Suppressor macrophage treated with lipopolysaccharide for 1 hour (primary cell): Measurements from ENCODE around the gene ST7L.

Source experiments
- DNase-seq, 3 donors: peaks; one replicate each; pipeline ENCODE4 v3.0.0-alpha.2; 2020 to 2022

The ST7L gene

GRCh38 chr1:112544011-112544688, 74.8 kb downstream of the ST7L start:
- peak; percentile 53 to 81 (median 80) for DNase-seq

- no peak for DNase-seq
These were observed 76.6 kb downstream of the ST7L start for GRCh38 chr1:112542206-112542973.

GRCh38 chr1:112541299-112541698, 77.6 kb downstream of the ST7L start:
- DNase-seq = no peak

GRCh38 chr1:112540226-112540794, 78.6 kb downstream of the ST7L start:
- no peak for DNase-seq

- DNase-seq = no peak
These were observed 80.1 kb downstream of the ST7L start for GRCh38 chr1:112538883-112539282.

- DNase-seq = no peak
These were observed 81.5 kb downstream of the ST7L start for GRCh38 chr1:112537456-112537855.

GRCh38 chr1:112536561-112536960, 82.4 kb downstream of the ST7L start:
- DNase-seq = no peak

- DNase-seq = no peak
These were observed 85.9 kb downstream of the ST7L start for GRCh38 chr1:112533029-112533428.

- DNase-seq = no peak
These were observed 86.9 kb downstream of the ST7L start for GRCh38 chr1:112532064-112532463.

GRCh38 chr1:112530832-112531231, 88.1 kb downstream of the ST7L start:
- no peak for DNase-seq

GRCh38 chr1:112529301-112529700, 89.6 kb downstream of the ST7L start:
- DNase-seq = no peak

- no peak for DNase-seq
These were observed 90.9 kb downstream of the ST7L start for GRCh38 chr1:112528076-112528475.

- DNase-seq = no peak
These were observed 91.5 kb downstream of the ST7L start for GRCh38 chr1:112527266-112528010.

GRCh38 chr1:112524986-112525385, 94.0 kb downstream of the ST7L start:
- no peak for DNase-seq

GRCh38 chr1:112524251-112524650, 94.7 kb downstream of the ST7L start:
- no peak for DNase-seq

- no peak for DNase-seq
These were observed 96.3 kb downstream of the ST7L start for GRCh38 chr1:112522621-112523020.

- DNase-seq = no peak
These were observed 98.8 kb downstream of the ST7L start for GRCh38 chr1:112520166-112520565.

- no peak for DNase-seq
These were observed 100.8 kb downstream of the ST7L start for GRCh38 chr1:112518186-112518585.

GRCh38 chr1:112517646-112518045, 101.3 kb downstream of the ST7L start:
- no peak for DNase-seq

- no peak for DNase-seq
These were observed 101.7 kb downstream of the ST7L start for GRCh38 chr1:112517231-112517630.

GRCh38 chr1:112516141-112516540, 102.8 kb downstream of the ST7L start:
- no peak for DNase-seq

- no peak for DNase-seq
These were observed 103.5 kb downstream of the ST7L start for GRCh38 chr1:112515311-112516009.

GRCh38 chr1:112514901-112515300, 104.0 kb downstream of the ST7L start:
- peak in 2 of 3 donors; percentile 18 to 37 for DNase-seq
